HG03342 (cell line): ENCODE results near the gene WDR88.

Source experiments
- ATAC-seq: cut with Tn5 transposase; IDR thresholded peaks from one replicate; pipeline ENCODE4 v1.9.1; 2021; ENCODE audit warnings: mild to moderate bottlenecking, moderate library complexity; ENCODE audit not compliant: unreplicated experiment

WDR88 gene

GRCh38 chr19:33195645-33196347, 63.9 kb downstream of the WDR88 start:
- ATAC-seq, result no peak

- ATAC-seq, result no peak
Observed at GRCh38 chr19:33196446-33197193, 64.7 kb downstream of the WDR88 start.

GRCh38 chr19:33197591-33198000, 65.7 kb downstream of the WDR88 start:
- ATAC-seq, result no peak

- ATAC-seq, result no peak
Observed at GRCh38 chr19:33198169-33198568, 66.3 kb downstream of the WDR88 start.

- no peak for ATAC-seq
Observed at GRCh38 chr19:33199441-33200265, 67.7 kb downstream of the WDR88 start.

GRCh38 chr19:33201473-33201872, 69.6 kb downstream of the WDR88 start:
- no peak for ATAC-seq

GRCh38 chr19:33201886-33202545, 70.1 kb downstream of the WDR88 start:
- no peak for ATAC-seq

GRCh38 chr19:33202546-33203507, 70.9 kb downstream of the WDR88 start:
- ATAC-seq, result no peak

GRCh38 chr19:33203529-33203928, 71.6 kb downstream of the WDR88 start:
- ATAC-seq, result no peak

- no peak for ATAC-seq
Observed at GRCh38 chr19:33204136-33204973, 72.4 kb downstream of the WDR88 start.

GRCh38 chr19:33205110-33205509, 73.2 kb downstream of the WDR88 start:
- ATAC-seq, result no peak

GRCh38 chr19:33205531-33206260, 73.8 kb downstream of the WDR88 start:
- ATAC-seq, result no peak

- ATAC-seq, result no peak
Observed at GRCh38 chr19:33206261-33207039, 74.5 kb downstream of the WDR88 start.

GRCh38 chr19:33207040-33207620, 75.2 kb downstream of the WDR88 start:
- no peak for ATAC-seq

GRCh38 chr19:33207903-33208302, 76.0 kb downstream of the WDR88 start:
- no peak for ATAC-seq

- no peak for ATAC-seq
Observed at GRCh38 chr19:33208371-33208895, 76.5 kb downstream of the WDR88 start.
